OCI-LY7 (cell line): ENCODE results near the gene RGL1.

Source experiments
- CTCF ChIP-seq: fragments of 200-600 bp; sonication (generic); conservative IDR thresholded peaks from 2 replicates; pipeline ENCODE4 v1.5.1; 2014; ENCODE audit warnings: mild to moderate bottlenecking, antibody characterized with exemption, low read length, moderate library complexity, mixed read lengths
- EZH2phosphoT487 ChIP-seq: fragments of 200-600 bp; sonication (generic); IDR thresholded peaks from 2 replicates; pipeline ENCODE4 v1.6.1; 2018; ENCODE audit warnings: low read depth, borderline replicate concordance, mild to moderate bottlenecking, mixed run types, antibody characterized with exemption, low read length, moderate library complexity, mixed read lengths

- TF ChIP-seq CTCF (no peak), EZH2phosphoT487 (no peak)
Observed at GRCh38 chr1:183881387-183882131, 76.6 kb downstream of the RGL1 start.
